GM12875 (cell line): ENCODE results near the gene TMCC1.

Experiments used
- H3K4me3 ChIP-seq: one replicate; pipeline ENCODE4 v1.5.1; 2011; ENCODE audit warnings: low read depth, low read length, control low read depth
- CTCF ChIP-seq: IDR thresholded peaks from 2 replicates; pipeline ENCODE4 v1.5.1; 2011; ENCODE audit warnings: low read depth, mild to moderate bottlenecking, control low read depth, inconsistent platforms, low read length, moderate library complexity, borderline replicate concordance; ENCODE audit not compliant: insufficient read depth

TMCC1 gene

DNA sequence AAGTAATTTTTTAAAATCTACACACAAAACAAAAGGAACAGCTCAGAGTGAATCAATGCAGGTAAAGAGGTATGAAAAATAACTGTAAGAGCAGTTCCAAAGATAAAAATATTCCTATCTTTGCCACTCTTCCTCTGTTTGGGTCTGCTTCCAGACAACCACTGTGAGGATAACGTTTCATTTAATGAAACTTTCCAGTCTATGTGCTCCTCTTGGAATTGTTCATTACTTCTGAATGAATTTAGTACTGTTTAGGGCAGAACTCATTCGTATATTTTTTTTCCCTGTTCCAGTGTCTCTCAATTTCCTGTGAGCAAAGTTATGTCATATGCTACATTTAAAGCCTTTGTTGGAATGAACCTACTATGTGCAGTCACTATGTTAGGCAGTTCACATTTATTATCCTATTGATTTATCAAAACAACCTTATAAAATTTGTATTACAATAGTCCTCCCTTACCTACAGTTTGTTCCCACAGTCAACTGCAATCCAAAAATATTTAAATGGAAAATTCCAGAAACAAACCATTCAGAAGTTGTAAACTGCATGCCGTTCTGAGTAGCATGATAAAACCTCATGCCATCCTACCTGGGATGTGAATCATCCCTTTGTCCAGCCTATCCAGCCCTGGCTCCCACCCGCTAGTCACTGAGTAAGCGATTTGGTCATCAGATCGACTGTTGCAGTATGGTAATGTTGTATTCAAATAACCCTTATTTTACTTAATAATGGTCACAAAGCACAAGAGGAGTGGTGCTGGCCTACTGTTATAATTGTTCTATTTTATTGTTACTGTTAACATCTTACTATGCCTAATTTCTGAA lies 98.1 kb downstream of the TMCC1 start:
- TF ChIP-seq CTCF: no peak
- H3K4me3 ChIP-seq: no peak overlapping the region

DNA sequence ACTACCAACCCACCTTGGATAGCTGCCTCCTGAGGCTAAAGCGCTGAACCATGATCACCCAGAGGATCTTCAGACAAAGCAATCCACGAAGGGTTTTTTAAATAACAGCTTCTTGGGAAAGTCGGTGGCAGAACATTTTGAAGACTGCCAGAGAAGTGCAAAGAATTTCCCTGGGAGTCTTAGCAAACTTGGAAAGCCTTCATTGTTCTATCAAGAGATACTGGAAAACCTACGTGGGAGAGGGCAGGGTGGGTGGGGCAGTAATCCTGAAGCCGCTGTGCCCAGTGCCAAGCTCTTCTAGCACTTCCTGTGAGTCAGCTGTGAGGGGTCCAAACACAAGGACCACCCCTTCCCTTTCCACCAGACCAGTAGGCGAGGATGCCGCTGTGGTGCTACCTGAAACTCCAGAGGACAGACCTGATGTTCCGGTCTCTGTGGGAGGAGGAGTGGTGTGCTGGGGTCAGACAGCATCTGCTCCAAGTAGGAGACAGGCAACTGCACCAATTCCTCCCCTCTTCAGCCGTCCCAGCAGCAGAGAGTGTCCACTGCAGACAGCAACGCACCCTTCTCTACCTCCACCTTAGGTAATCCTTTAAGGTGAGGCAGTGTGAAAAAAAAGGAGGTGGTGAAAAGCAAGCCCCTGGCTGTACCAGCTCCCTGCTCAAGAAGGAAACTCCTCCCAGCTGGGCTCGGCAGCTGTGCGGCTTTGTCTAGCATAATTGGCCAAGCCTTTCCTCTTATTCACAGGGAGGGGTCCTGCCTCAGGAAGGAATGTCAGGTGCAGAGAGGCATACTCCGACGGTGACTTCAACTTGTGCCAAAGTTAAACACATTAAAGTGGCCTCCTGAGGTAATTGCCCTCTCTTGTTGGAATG lies 99.0 kb downstream of the TMCC1 start:
- H3K4me3 ChIP-seq: no peak overlapping the region
- no peak for TF ChIP-seq CTCF

- TF ChIP-seq CTCF: no peak
- H3K4me3 ChIP-seq: no peak overlapping the region
These were observed 99.6 kb downstream of the TMCC1 start for GRCh38 chr3:129793942-129794310.

DNA sequence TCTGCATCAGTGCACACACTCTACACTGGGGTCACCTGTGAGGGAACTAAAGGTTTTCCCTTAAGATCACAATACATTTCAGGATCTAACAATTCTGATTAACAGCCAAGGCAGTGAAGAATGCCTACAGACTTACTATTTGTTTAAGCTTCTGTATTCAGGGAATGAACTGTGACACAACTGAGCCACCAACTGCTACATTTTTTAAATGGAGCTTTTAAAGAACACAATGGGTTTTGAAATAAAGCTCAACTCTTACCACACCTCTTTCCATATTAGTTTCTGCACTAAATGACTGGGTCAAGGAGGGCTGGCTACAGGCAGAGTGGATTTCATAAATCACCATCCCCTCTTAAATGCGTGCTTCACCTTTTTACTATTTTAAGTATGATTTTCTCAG lies 100.2 kb downstream of the TMCC1 start:
- no peak for TF ChIP-seq CTCF
- no peak overlapping the region for H3K4me3 ChIP-seq

DNA sequence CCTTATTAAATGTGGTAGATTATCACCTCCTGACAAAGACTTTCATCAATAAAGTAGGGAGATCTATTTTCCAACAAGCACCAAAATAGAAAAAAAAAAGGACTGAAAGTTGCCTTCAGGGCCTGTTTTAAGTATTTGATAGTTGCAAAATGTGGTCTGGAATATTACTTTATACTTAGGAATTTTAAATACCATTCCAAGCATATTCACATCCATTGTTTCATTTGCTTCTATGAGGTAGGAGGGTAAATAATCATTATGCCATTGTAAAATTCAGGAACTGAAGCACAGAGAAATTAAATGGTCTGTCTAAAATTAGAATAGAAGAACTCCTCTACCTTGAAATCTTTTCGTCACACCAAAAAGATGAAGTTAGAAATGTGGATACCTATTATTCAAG lies 110.0 kb downstream of the TMCC1 start:
- TF ChIP-seq CTCF: no peak

DNA sequence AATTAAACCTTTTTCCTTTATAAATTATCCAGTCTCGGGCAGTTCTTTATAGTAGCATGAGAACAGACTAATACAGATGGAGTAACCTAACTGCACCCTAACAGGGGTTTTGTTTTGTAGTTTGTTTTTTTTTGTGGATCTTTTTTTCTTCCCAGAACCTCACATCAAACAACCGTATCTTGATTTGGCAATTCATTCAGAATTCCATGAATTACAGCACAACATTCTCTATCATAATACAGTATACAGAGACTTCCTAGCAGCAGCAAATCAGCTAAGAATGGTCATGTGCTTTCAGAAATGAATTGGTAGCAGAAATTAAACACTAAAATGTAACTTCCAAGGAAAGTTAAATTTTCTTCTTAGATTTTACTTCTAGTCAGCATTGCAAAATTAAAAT lies 114.6 kb downstream of the TMCC1 start:
- TF ChIP-seq CTCF: no peak
- no peak overlapping the region for H3K4me3 ChIP-seq

More for the DNA sequence above, 110.0 kb downstream of the TMCC1 start:
- H3K4me3 ChIP-seq: no peak overlapping the region
